Measurements from ENCODE around the gene PRSS57. TPM values are rescaled to one million over a fixed set of nuclear protein-coding genes. Genes with fewer than 3 reads are reported as not detected.
A peak's percentile ranks its signal among the peaks of the same experiment; 100 is the strongest.

PRSS57 gene
- total and polyA plus RNA-seq, 2 of the 13 experiments (the other 11 are each of a cell fraction or from before 2014, with no cell fraction given), result 0.12 TPM; not detected in 1

DNA sequence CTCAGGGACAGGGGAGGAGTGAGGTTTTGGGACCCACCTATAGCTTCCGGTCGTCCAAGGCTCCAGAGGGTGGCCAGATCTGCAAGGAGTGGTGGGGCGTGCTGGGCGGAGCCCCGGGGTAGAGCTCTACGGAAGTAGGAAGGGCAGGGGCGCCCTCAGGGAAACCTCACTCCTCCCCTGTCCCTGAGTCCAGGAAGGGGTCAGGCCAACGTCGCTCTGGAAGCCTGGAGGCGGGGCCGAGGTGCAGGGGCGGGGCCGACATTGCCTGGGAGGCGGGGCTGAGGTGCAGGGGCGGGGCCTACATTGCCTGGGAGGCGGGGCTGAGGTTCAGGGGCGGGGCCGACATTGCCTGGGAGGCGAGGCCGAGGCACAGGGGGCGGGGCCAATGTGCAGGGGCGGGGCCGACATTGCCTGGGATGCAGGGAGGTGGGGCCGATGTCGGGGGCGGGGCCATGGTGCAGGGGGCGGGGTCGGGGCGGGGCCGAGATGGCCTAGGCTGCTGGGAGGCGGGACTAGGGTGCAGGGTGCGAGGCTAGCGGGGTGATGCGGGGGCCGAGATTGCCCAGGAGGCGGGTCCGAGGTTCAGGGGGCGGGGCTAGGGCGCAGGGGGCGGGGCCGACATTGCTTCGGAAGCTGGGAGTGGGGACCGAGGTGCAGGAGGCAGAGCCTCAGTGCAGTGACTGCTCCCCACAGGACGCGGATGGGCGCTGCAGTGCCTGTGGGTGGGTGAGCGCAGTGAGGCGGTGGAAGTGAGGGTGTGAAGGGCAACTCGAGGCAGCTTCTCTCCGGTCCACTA is 8.6 kb upstream of the PRSS57 start (continued):
- TF ChIP-seq, protein P1, sequence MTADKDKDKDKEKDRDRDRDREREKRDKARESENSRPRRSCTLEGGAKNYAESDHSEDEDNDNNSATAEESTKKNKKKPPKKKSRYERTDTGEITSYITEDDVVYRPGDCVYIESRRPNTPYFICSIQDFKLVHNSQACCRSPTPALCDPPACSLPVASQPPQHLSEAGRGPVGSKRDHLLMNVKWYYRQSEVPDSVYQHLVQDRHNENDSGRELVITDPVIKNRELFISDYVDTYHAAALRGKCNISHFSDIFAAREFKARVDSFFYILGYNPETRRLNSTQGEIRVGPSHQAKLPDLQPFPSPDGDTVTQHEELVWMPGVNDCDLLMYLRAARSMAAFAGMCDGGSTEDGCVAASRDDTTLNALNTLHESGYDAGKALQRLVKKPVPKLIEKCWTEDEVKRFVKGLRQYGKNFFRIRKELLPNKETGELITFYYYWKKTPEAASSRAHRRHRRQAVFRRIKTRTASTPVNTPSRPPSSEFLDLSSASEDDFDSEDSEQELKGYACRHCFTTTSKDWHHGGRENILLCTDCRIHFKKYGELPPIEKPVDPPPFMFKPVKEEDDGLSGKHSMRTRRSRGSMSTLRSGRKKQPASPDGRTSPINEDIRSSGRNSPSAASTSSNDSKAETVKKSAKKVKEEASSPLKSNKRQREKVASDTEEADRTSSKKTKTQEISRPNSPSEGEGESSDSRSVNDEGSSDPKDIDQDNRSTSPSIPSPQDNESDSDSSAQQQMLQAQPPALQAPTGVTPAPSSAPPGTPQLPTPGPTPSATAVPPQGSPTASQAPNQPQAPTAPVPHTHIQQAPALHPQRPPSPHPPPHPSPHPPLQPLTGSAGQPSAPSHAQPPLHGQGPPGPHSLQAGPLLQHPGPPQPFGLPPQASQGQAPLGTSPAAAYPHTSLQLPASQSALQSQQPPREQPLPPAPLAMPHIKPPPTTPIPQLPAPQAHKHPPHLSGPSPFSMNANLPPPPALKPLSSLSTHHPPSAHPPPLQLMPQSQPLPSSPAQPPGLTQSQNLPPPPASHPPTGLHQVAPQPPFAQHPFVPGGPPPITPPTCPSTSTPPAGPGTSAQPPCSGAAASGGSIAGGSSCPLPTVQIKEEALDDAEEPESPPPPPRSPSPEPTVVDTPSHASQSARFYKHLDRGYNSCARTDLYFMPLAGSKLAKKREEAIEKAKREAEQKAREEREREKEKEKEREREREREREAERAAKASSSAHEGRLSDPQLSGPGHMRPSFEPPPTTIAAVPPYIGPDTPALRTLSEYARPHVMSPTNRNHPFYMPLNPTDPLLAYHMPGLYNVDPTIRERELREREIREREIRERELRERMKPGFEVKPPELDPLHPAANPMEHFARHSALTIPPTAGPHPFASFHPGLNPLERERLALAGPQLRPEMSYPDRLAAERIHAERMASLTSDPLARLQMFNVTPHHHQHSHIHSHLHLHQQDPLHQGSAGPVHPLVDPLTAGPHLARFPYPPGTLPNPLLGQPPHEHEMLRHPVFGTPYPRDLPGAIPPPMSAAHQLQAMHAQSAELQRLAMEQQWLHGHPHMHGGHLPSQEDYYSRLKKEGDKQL (CRISPR knock-in tag; IDR thresholded peaks at IDR 0.05; ENCODE audit: low read depth), result no peak
- TF ChIP-seq ISL2 (CRISPR knock-in tag; IDR thresholded peaks at IDR 0.05) (0 out of 2 replicates have a peak, but pooled peaks have one; percentile 10), ZNF883 (CRISPR knock-in tag; IDR thresholded peaks at IDR 0.05; ENCODE audit: not compliant biosample characterization) (no peak), MXD1 (CRISPR knock-in tag; IDR thresholded peaks at IDR 0.05) (no peak), HDAC2 (CRISPR knock-in tag; IDR thresholded peaks at IDR 0.05) (peak; percentile 16; the same call in 1 of the 2 replicates), AHR (CRISPR knock-in tag; IDR thresholded peaks at IDR 0.05) (no peak), NFKBIZ (CRISPR knock-in tag; IDR thresholded peaks at IDR 0.05) (no peak), SRY (CRISPR knock-in tag; IDR thresholded peaks at IDR 0.05) (no peak), ATF1 (CRISPR knock-in tag; IDR thresholded peaks at IDR 0.05) (no peak), REL (CRISPR knock-in tag; conservative IDR thresholded peaks at IDR 0.05) (no peak), HDAC6 (IDR thresholded peaks at IDR 0.05; ENCODE audit: low read depth, low read length) (no peak), TGIF2 (CRISPR knock-in tag; IDR thresholded peaks at IDR 0.05) (peak; percentile 32; the same call in 1 of the 2 replicates), ZBTB46 (CRISPR knock-in tag; IDR thresholded peaks at IDR 0.05; ENCODE audit: borderline replicate concordance) (no peak), SALL2 (CRISPR knock-in tag; IDR thresholded peaks at IDR 0.05) (peak; percentile 34; the same call in 1 of the 2 replicates)
- TF ChIP-seq, protein P2, sequence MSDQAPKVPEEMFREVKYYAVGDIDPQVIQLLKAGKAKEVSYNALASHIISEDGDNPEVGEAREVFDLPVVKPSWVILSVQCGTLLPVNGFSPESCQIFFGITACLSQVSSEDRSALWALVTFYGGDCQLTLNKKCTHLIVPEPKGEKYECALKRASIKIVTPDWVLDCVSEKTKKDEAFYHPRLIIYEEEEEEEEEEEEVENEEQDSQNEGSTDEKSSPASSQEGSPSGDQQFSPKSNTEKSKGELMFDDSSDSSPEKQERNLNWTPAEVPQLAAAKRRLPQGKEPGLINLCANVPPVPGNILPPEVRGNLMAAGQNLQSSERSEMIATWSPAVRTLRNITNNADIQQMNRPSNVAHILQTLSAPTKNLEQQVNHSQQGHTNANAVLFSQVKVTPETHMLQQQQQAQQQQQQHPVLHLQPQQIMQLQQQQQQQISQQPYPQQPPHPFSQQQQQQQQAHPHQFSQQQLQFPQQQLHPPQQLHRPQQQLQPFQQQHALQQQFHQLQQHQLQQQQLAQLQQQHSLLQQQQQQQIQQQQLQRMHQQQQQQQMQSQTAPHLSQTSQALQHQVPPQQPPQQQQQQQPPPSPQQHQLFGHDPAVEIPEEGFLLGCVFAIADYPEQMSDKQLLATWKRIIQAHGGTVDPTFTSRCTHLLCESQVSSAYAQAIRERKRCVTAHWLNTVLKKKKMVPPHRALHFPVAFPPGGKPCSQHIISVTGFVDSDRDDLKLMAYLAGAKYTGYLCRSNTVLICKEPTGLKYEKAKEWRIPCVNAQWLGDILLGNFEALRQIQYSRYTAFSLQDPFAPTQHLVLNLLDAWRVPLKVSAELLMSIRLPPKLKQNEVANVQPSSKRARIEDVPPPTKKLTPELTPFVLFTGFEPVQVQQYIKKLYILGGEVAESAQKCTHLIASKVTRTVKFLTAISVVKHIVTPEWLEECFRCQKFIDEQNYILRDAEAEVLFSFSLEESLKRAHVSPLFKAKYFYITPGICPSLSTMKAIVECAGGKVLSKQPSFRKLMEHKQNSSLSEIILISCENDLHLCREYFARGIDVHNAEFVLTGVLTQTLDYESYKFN (CRISPR knock-in tag; conservative IDR thresholded peaks at IDR 0.05), result peak; percentile 59
- TF ChIP-seq, protein P3, sequence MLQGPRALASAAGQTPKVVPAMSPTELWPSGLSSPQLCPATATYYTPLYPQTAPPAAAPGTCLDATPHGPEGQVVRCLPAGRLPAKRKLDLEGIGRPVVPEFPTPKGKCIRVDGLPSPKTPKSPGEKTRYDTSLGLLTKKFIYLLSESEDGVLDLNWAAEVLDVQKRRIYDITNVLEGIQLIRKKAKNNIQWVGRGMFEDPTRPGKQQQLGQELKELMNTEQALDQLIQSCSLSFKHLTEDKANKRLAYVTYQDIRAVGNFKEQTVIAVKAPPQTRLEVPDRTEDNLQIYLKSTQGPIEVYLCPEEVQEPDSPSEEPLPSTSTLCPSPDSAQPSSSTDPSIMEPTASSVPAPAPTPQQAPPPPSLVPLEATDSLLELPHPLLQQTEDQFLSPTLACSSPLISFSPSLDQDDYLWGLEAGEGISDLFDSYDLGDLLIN (CRISPR knock-in tag; IDR thresholded peaks at IDR 0.05; ENCODE audit: borderline replicate concordance), result no peak

Measured in HepG2 (cell line).